Measurements from ENCODE around the gene HMMR.

GRCh38 chr5:163535290-163535689 lies 74.9 kb downstream of the HMMR start:
- TF ChIP-seq, protein P1, sequence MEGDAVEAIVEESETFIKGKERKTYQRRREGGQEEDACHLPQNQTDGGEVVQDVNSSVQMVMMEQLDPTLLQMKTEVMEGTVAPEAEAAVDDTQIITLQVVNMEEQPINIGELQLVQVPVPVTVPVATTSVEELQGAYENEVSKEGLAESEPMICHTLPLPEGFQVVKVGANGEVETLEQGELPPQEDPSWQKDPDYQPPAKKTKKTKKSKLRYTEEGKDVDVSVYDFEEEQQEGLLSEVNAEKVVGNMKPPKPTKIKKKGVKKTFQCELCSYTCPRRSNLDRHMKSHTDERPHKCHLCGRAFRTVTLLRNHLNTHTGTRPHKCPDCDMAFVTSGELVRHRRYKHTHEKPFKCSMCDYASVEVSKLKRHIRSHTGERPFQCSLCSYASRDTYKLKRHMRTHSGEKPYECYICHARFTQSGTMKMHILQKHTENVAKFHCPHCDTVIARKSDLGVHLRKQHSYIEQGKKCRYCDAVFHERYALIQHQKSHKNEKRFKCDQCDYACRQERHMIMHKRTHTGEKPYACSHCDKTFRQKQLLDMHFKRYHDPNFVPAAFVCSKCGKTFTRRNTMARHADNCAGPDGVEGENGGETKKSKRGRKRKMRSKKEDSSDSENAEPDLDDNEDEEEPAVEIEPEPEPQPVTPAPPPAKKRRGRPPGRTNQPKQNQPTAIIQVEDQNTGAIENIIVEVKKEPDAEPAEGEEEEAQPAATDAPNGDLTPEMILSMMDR (IDR thresholded peaks at IDR 0.05), result no peak
- no peak for TF ChIP-seq POLR2A (IDR thresholded peaks at IDR 0.05)

Measured in heart left ventricle (tissue), 13 donors.